K562 (cell line): ENCODE data around the gene MRRF. TPM values are rescaled to one million over a fixed set of nuclear protein-coding genes. Genes with fewer than 3 reads are reported as not detected.
A peak's percentile ranks its signal among the peaks of the same experiment; 100 is the strongest.

Source experiments
- ATAC-seq: fragments of 200-7000 bp; cut with Tn5 transposase; 3 replicates; pipeline ENCODE4 v1.9.1; 2020; ENCODE audit warnings: moderate library complexity
- BruUV-seq: library from RNA; stranded (reverse); fragments of 400-500 nt; replicated peaks from 2 replicates; lab custom pipeline; 2021; lab: Mats Ljungman, UMichigan
- CTCF ChIA-PET: fragments of 300-600 bp; formaldehyde crosslinking; extraction: SDS; loops from one replicate; lab custom pipeline; 2021; ENCODE audit warnings: low intra/inter-chr PET ratio; lab: Yijun Ruan, JAX
- POLR2A ChIA-PET: fragments of 300-600, 350-650 bp; sonication (Branson Sonifier 250); formaldehyde crosslinking; extraction: SDS; loops from one replicate; lab custom pipeline; 2021; ENCODE audit warnings: antibody characterized with exemption, inconsistent platforms; lab: Yijun Ruan, JAX
- DNase-seq, 4 experiments: peaks; one replicate each; pipeline versions ENCODE4 v3.0.0 to v3.0.0-alpha.2; 2011 to 2018; ENCODE audit warnings: low spot score in 3 of 4, mixed read lengths in 3 of 4; ENCODE audit errors: extremely low read depth in 1 of 4
- FAIRE-seq: peaks from 2 replicates; lab custom pipeline; 2011; peaks lifted over from hg19 to GRCh38; lab: Jason Lieb, UNC
- H2AFZ ChIP-seq: 2 replicates; pipeline ENCODE4 v1.6.0; 2011; ENCODE audit warnings: low read depth, low read length, control low read depth, inconsistent platforms
- H3K27ac ChIP-seq: fragments of 200-600 bp; 3 replicates; pipeline ENCODE4 v1.8.0; 2011; ENCODE audit warnings: low read depth, mild to moderate bottlenecking, control low read depth, inconsistent platforms, low read length, moderate library complexity, mixed read lengths; ENCODE audit errors: extremely low read depth
- H3K27me3 ChIP-seq, 2 experiments: fragments of 300-600 bp in 1 of 2; 2 replicates in 1 of 2; 3 replicates in 1 of 2; pipeline versions ENCODE4 v1.6.0 to v1.8.0; 2011; ENCODE audit warnings: inconsistent platforms in 2 of 2, low read length in 2 of 2, mild to moderate bottlenecking in 1 of 2, mixed read lengths in 1 of 2, moderate library complexity in 1 of 2; ENCODE audit not compliant: control insufficient read depth in 2 of 2, insufficient read depth in 2 of 2
- H3K36me3 ChIP-seq: fragments of 300-600 bp; 3 replicates; pipeline ENCODE4 v1.8.0; 2011; ENCODE audit warnings: mild to moderate bottlenecking, low read length, inconsistent platforms; ENCODE audit not compliant: control insufficient read depth, insufficient read depth
- H3K4me1 ChIP-seq, 2 experiments: fragments of 200-600 bp in 1 of 2; replicated peaks in 1 of 2; 2 replicates in 1 of 2; 3 replicates in 1 of 2; pipeline versions ENCODE4 v1.5.1 to v1.8.0; 2011; ENCODE audit warnings: inconsistent platforms in 2 of 2, low read length in 2 of 2, mild to moderate bottlenecking in 1 of 2, mixed read lengths in 1 of 2, moderate library complexity in 1 of 2; ENCODE audit not compliant: control insufficient read depth in 2 of 2, insufficient read depth in 2 of 2
- H3K4me2 ChIP-seq: 2 replicates; pipeline ENCODE4 v1.6.1; 2011; ENCODE audit warnings: low read length, control low read depth, inconsistent platforms, mixed read lengths; ENCODE audit not compliant: insufficient read depth
- H3K4me3 ChIP-seq: fragments of 200-600 bp; sonication (generic), shearing (Covaris generic); 2 replicates; pipeline ENCODE4 v1.5.1; 2016; ENCODE audit warnings: control low read depth, inconsistent platforms
- H3K79me2 ChIP-seq: fragments of 200-600 bp; 3 replicates; pipeline ENCODE4 v1.8.0; 2011; ENCODE audit warnings: low read length, inconsistent platforms; ENCODE audit not compliant: control insufficient read depth, insufficient read depth
- H3K9ac ChIP-seq, 2 experiments: 2 replicates each; pipeline versions ENCODE4 v1.6.0 to v1.6.1; 2011; ENCODE audit warnings: low read depth in 2 of 2, low read length in 2 of 2, control low read depth in 1 of 2, inconsistent platforms in 1 of 2, mild to moderate bottlenecking in 1 of 2, mixed read lengths in 1 of 2; ENCODE audit not compliant: insufficient read depth in 1 of 2
- H3K9me1 ChIP-seq: one replicate; pipeline ENCODE4 v1.6.0; 2011; ENCODE audit warnings: inconsistent platforms, mild to moderate bottlenecking, low read length, moderate library complexity; ENCODE audit not compliant: control insufficient read depth, insufficient read depth
- H3K9me3 ChIP-seq: replicated peaks from 2 replicates; pipeline ENCODE4 v1.5.1; 2011; ENCODE audit warnings: low read depth, low read length, inconsistent platforms; ENCODE audit not compliant: control insufficient read depth, insufficient read depth
- H4K20me1 ChIP-seq: replicated peaks from 2 replicates; pipeline ENCODE4 v1.6.1; 2011; ENCODE audit warnings: low read length, inconsistent platforms, mixed read lengths; ENCODE audit not compliant: control insufficient read depth, insufficient read depth
- FUS ChIP-seq: fragments of 200-400 bp; formaldehyde crosslinking; optimal IDR thresholded peaks from 2 replicates; pipeline ENCODE3; 2017; ENCODE audit warnings: low read depth, low read length
- PBX2 ChIP-seq, 2 experiments: IDR thresholded peaks in 1 of 2; conservative IDR thresholded peaks in 1 of 2; 2 replicates each; pipeline ENCODE4 v1.6.1; 2016; ENCODE audit warnings: low read depth in 2 of 2, mild to moderate bottlenecking in 1 of 2, missing compliant biosample characterization in 1 of 2, missing genetic modification characterization in 1 of 2, moderate library complexity in 1 of 2
- PCBP2 ChIP-seq: fragments of 200-400 bp; formaldehyde crosslinking; IDR thresholded peaks from 2 replicates; pipeline ENCODE4 v1.6.1; 2018; ENCODE audit warnings: low read length, low read depth, mild to moderate bottlenecking, moderate library complexity; ENCODE audit not compliant: poor library complexity, severe bottlenecking
- POLR2A ChIP-seq: fragments of 450-650 bp; conservative IDR thresholded peaks from 2 replicates; pipeline ENCODE4 v1.6.1; 2016
- POLR2G ChIP-seq: fragments of 200-400 bp; formaldehyde crosslinking; IDR thresholded peaks from 2 replicates; pipeline ENCODE4 v1.6.1; 2017; ENCODE audit warnings: low read depth, mild to moderate bottlenecking, antibody characterized with exemption, low read length, moderate library complexity
- SMARCB1 ChIP-seq: IDR thresholded peaks from 2 replicates; pipeline ENCODE4 v1.6.1; 2011; ENCODE audit warnings: improper control_type of control experiment, low read depth; ENCODE audit not compliant: insufficient read length
- TAF9B ChIP-seq: fragments of 450-650 bp; IDR thresholded peaks from 2 replicates; pipeline ENCODE4 v1.6.1; 2018; ENCODE audit warnings: mild to moderate bottlenecking; ENCODE audit not compliant: partially characterized antibody
- XRCC3 ChIP-seq: fragments of 450-650 bp; IDR thresholded peaks from 2 replicates; pipeline ENCODE4 v1.6.1; 2017; ENCODE audit warnings: mild to moderate bottlenecking, moderate library complexity
- ZNF75A ChIP-seq: fragments of 450-650 bp; formaldehyde crosslinking; IDR thresholded peaks from 2 replicates; pipeline ENCODE4 v1.4.0; 2020; ENCODE audit warnings: mild to moderate bottlenecking
- WGBS: fragments of 100-300 bp; shearing (Covaris generic); methylation state at CpG from one replicate; pipeline ENCODE4 v1.1.6; 2016; ENCODE audit warnings: low coverage, mixed read lengths; ENCODE audit not compliant: insufficient coverage; ENCODE audit errors: missing lambda C conversion rate; 5-methylcytosine and 5-hydroxymethylcytosine counted together
- in situ Hi-C: fragments of 300-500 bp; cut with MboI; formaldehyde crosslinking; loops from 4 replicates; pipeline ENCODE4 v1.15.0; 2018; ENCODE audit warnings: inconsistent platforms, mixed read lengths
- intact Hi-C: fragments of 100-400 bp; cut with micrococcal nuclease; formaldehyde crosslinking; loops from 2 replicates; pipeline ENCODE4 v1.14.2; 2022
- polyA plus RNA-seq, 8 experiments: library from polyadenylated mRNA; depleted of rRNA in 4 of 8; stranded (reverse) in 5 of 8; unstranded in 3 of 8; fragments of >200 nt; fragmentation: Nextera tagmentation in 2 of 8; fragmentation: Illumina TruSeq in 1 of 8; extraction: Ambion mirVana in 2 of 8; extraction: Trizol in 1 of 8; gene quantifications; 2 replicates each; pipeline versions ENCODE4 v1.2.1 to v1.2.3, GENCODE V29; 2011 to 2014; ENCODE audit warnings: inconsistent platforms in 1 of 8, missing spikeins in 1 of 8
- total RNA-seq, 7 experiments: library from RNA; depleted of rRNA in 6 of 7; stranded (reverse); fragments of >200 nt in 6 of 7; fragmentation: Illumina TruSeq in 2 of 7; extraction: Trizol in 2 of 7; gene quantifications; 2 replicates each; pipeline versions ENCODE4 v1.2.1 to v1.2.3, GENCODE V29; 2011 to 2021; ENCODE audit warnings: low replicate concordance in 1 of 7

Gene MRRF
- total and polyA plus RNA-seq, 9 of the 15 experiments (the other 6 are each of a cell fraction or from before 2014, with no cell fraction given) = 55.0 to 105 (median 81.2) TPM

GRCh38 chr9:122325124-122325523 is 60.4 kb downstream of the MRRF start (continued):
- no peak for TF ChIP-seq PBX2 (CRISPR knock-in tag; IDR thresholded peaks at IDR 0.05; ENCODE audit: low read depth)
- TF ChIP-seq PBX2 (tag; conservative IDR thresholded peaks at IDR 0.05; ENCODE audit: low read depth) = 0 out of 2 replicates have a peak, but pooled peaks have one; percentile 19
- TF ChIP-seq SMARCB1 = no peak
- no peak for TF ChIP-seq XRCC3
- 0 out of 2 replicates have a peak, but pooled peaks have one; percentile 14 for TF ChIP-seq POLR2G
- TF ChIP-seq TAF9B = no peak
- TF ChIP-seq, all 486 proteins: peak for 2

DNA sequence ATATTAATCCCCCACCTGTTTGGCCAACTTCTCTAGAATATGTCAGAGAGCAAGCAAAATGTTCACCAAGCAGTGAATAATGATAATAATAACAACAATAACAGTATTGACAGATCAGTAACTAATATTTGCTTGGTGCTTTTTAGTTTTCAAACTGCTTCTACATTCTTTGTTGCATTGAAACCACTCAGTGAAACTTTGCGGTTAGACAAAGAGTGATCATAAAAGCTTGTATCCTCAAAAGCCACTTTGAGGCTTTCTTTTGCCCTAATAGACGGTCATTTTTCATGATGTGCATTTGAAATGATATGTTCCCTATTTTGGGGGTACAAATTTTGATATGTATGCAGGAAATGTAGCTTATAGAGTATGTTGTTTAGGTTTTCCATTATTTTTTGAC is 62.5 kb downstream of the MRRF start:
- Histone ChIP-seq H3K27ac (no peak overlapping the region), H3K9me3 (no peaks in the 10 kb centered on the region), H3K4me1 (peaks cover 10 to 19% of the 10 kb centered on the region in 2 experiments), H3K4me3 (no peak overlapping the region), H3K27me3 (no peaks in the 10 kb centered on the region), H3K9ac (no peak overlapping the region), H3K79me2 (no peaks in the 10 kb centered on the region), H2AFZ (no peak overlapping the region), H3K4me2 (no peak overlapping the region), H3K9me1 (peaks cover 2% of the 10 kb centered on the region), H4K20me1 (no peaks in the 10 kb centered on the region), H3K36me3 (peaks cover 71% of the 10 kb centered on the region; the same call in 2 of the 3 replicates)
- no peak for ATAC-seq
- 85% methylated on average over 2 of the region's 2 CpGs for WGBS
- TF ChIP-seq POLR2A (0 out of 2 replicates have a peak, but pooled peaks have one; percentile 14), PCBP2 (no peak), ZNF75A (CRISPR knock-in tag) (no peak), FUS (no peak)
- intact Hi-C loops (no loop called here), in situ Hi-C loops (loop anchor here (25.0 kb wide), 1 partner anchor 640 kb away; no protein-coding TSS in a partner anchor)
- ChIA-PET CTCF (no interaction called here), POLR2A (interaction anchor here (1.0 kb wide), 1 partner anchor 11 kb away, joined by 4 read pairs; no protein-coding TSS in a partner anchor)
- no TSS peak for BruUV-seq
- no peak for DNase-seq
- no peak for FAIRE-seq
